ENCODE data around the gene SREBF1.
"Not testable (repeated sequence)": the region's sequence is repeated elsewhere in the genome, so short reads cannot be mapped to it uniquely, and the experiment has no call there.

Gene SREBF1

DNA sequence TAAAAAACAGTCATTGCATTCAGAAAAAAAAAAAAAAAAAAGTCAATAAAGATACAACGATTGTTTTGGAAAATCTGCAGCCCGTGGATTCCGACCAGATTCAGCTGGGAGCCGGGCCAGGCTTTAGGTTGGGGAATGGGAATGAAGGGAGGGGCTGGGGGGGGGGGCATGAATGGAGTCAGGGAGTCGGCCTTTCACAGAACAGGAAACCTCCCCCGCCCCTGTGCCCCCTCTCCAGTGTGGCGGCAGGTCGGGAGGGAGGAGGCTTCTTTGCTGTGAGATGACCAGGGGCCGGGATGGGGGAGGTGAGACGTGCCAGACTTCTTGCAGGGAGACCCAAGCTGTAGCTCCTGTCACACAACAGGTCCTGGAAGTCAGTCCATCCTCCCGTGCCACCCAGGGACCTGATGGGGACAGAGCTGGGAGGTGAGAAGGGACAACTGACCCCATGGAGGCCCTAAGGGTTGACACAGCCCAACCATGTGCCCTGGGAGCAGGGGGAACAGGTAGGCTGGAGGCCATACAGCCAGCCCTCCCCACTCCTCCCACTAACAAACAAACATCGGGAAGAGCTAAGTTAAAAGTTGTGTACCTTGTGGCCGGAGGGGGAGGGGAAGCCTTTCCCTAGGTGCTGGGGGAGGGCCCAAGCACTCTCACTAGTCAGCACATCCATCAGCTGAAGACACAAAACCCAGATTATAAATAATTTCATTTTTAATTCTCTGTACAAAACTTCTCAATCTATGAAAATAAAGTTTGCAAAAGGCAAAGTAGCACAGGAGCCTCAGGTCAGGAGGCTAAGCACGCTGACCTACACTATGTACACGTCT, 25.2 kb downstream of the SREBF1 start:
- no peak overlapping the region for H3K4me3 Mint-ChIP-seq
- H3K9me3 Mint-ChIP-seq: no peaks in the 10 kb centered on the region
- H3K4me1 Mint-ChIP-seq: peaks cover 23% of the 10 kb centered on the region
- CTCF ChIA-PET: interaction anchor here (0.6 to 5.9 kb wide), 17 partner anchors 8 to 226 kb away, joined by 3 to 95 read pairs (median 4); no protein-coding TSS in a partner anchor
- H3K36me3 Mint-ChIP-seq: peaks cover 33% of the 10 kb centered on the region
- no peaks in the 10 kb centered on the region for H3K27me3 Mint-ChIP-seq
- DNase-seq: no peak
- H3K27ac Mint-ChIP-seq: no peak overlapping the region

DNA sequence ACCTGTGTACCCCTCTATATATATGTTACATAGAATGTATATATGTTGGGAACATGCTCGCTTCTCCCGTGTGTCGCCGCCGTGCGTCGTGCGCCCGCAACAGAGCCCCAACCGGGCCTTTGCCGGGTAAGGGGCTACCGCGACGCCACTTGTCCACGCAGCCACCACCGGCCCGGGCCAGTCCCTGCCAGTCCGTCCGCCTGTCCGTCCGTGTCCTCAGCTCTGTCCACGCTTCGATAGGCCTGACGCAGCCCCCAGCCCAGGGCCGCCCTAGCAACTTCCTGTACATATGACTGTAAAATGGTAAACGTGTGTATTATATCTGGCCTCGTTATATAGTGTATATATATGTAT, 25.9 kb downstream of the SREBF1 start:
- Mint-ChIP-seq H3K27me3 (no peaks in the 10 kb centered on the region), H3K4me3 (no peak overlapping the region), H3K36me3 (peaks cover 32% of the 10 kb centered on the region), H3K4me1 (peaks cover 22% of the 10 kb centered on the region), H3K9me3 (no peaks in the 10 kb centered on the region), H3K27ac (no peak overlapping the region)
- DNase-seq: no peak
- CTCF ChIA-PET: interaction anchor here (0.6 to 5.9 kb wide), 6 partner anchors 9 to 108 kb away, joined by 3 to 95 read pairs (median 6); no protein-coding TSS in a partner anchor

DNA sequence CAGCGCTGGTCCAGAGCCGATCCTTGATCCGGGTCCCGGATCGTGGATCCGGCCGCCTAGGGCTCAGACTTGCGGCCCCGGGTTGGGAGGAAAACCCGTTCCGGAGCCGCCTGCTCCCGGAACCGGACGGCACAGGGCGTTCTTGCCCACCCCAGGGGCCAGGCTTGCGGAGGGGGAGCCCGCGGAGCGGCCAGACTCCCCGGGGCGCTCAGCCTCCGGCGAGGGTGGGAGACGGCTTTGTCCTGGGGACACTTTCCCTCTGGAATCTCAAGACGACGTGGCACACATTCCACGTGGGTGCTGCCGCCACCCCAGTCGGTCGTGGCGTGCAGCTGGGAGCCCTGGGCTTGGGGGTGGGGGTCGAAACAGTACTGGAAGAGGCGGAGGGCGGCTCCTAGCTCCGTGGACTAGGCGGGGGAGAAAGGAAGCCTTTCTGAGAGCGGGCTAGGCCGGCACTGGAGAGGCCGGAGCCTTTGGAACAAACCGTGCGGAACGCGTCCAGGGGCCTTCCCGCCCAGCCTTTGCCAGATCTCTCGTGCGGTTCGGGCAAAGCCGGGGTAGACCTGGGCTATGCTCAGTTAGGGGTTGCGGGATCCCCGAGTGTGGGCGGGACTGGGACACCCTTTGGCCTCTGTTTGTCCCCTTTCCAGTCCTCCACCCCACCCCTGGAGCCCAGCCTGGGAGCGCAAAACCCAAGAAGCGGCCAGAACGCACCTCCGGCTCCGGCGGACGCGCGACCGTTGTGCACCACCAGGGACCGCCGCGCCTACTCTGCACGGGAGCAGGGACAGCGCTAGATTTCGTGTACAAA, 26.5 kb downstream of the SREBF1 start:
- H3K27ac Mint-ChIP-seq: peak overlapping the region; percentile 28

DNA sequence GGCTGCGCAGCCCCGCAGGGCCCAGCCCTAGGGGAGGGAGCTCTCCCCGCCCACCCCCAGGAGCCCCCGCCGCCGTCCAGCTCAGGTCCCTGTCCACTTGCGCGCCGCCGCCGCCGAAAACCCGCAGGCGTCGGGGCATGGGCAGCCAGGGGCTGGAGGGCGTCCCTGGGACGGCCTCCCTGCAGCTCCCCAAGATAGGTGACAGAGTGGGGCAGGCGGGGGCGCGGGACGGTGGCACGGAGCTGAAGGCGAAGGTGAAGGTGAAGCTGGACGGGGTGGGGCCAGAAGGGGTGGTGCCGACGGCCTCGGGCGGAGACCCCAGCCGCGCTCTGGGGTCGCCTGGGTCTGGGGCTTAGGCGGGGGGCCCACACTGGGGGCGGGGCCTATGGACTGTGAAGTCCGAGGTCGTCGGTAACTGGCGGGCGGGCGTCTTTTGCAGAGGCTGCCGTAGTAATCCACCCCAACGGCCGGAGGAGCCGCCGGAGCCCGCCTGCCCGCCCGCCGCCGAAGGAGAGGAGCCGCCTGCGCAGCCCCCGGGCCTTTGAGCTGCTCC, 27.2 kb downstream of the SREBF1 start:
- Mint-ChIP-seq H3K27ac (no peak overlapping the region), H3K27me3 (no peaks in the 10 kb centered on the region), H3K4me3 (no peak overlapping the region), H3K9me3 (no peaks in the 10 kb centered on the region), H3K4me1 (peaks cover 22% of the 10 kb centered on the region), H3K36me3 (peaks cover 24% of the 10 kb centered on the region)
- no peak for DNase-seq
- CTCF ChIA-PET: interaction anchor here (1.0 to 1.7 kb wide), 2 partner anchors 51 to 109 kb away, joined by 3 to 6 read pairs; no protein-coding TSS in a partner anchor

More for the DNA sequence above, 26.5 kb downstream of the SREBF1 start:
- Mint-ChIP-seq H3K36me3 (peaks cover 30% of the 10 kb centered on the region), H3K4me3 (no peak overlapping the region), H3K27me3 (no peaks in the 10 kb centered on the region), H3K4me1 (peaks cover 22% of the 10 kb centered on the region), H3K9me3 (no peaks in the 10 kb centered on the region)
- DNase-seq: no peak
- CTCF ChIA-PET: interaction anchor here (0.6 to 1.7 kb wide), 2 partner anchors 54 to 109 kb away, joined by 3 read pairs; no protein-coding TSS in a partner anchor

DNA sequence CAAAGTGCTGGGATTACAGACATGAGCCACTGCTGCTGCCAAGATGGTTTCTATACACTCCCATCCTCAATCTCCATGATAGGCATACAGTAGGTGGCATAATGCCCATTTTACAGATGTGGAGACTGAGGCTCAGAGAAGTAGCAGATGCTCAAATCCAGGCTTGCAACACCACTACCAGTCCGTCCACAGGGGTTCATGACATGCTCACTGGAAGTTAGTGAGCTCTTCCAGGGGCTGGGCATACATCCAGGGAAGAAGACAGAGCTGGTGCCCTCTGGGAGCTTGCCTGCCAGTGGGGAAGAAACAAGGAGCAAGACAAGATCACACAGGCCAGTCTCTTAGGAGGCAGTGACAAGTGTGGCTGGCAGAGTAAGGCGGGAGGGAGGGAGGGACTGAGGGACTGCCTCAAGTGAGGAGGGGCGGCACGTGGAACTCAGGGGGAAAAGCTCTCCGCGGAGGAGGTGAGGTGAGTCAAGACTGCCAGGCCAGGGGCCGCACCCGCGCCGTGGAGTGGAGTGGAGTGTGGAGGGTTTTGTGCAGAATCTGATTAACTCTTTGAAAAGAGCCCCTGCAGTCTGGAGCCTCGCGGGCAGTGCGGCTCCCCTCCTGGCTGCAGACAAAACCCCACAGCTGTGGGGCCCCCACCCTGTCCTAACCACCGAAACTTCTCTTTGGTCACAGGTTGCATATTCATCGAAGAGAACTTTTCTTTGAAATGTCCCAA, 27.9 kb downstream of the SREBF1 start:
- peak overlapping the region; percentile 71 for H3K27ac Mint-ChIP-seq
- peaks cover 22% of the 10 kb centered on the region for H3K4me1 Mint-ChIP-seq
- H3K36me3 Mint-ChIP-seq: peaks cover 25% of the 10 kb centered on the region
- no peaks in the 10 kb centered on the region for H3K27me3 Mint-ChIP-seq
- no peak overlapping the region for H3K4me3 Mint-ChIP-seq
- H3K9me3 Mint-ChIP-seq: no peaks in the 10 kb centered on the region
- DNase-seq: no peak
- CTCF ChIA-PET: interaction anchor here (1.0 to 1.7 kb wide), 3 partner anchors 12 to 110 kb away, joined by 3 to 6 read pairs (median 5); no protein-coding TSS in a partner anchor

DNA sequence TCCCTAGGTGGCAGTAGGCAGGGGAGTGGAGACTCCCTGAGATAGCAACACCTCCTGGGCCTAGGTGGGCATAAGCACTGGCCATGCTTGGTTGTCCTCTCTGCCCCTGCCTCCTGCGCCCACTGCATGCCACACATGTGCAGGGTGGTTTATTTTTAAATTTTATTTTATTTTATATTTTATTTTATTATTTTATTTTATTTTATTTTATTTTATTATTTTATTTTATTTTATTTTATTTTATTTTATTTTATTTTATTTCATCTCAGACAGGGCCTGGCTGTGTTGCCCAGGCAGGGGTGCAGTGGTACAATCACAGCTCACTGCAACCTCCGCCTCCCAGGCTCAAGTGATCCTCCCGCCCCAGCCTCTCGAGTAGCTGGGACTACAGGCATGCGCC, 28.6 kb downstream of the SREBF1 start:
- H3K27ac Mint-ChIP-seq, H3K4me3 Mint-ChIP-seq, H3K9me3 Mint-ChIP-seq, DNase-seq, H3K27me3 Mint-ChIP-seq: not testable (repeated sequence)
- CTCF ChIA-PET: interaction anchor here (0.7 to 1.3 kb wide), 2 partner anchors 13 to 221 kb away, joined by 4 to 5 read pairs; no protein-coding TSS in a partner anchor
- H3K36me3 Mint-ChIP-seq: peaks cover 26% of the 10 kb centered on the region
- peaks cover 21% of the 10 kb centered on the region for H3K4me1 Mint-ChIP-seq

DNA sequence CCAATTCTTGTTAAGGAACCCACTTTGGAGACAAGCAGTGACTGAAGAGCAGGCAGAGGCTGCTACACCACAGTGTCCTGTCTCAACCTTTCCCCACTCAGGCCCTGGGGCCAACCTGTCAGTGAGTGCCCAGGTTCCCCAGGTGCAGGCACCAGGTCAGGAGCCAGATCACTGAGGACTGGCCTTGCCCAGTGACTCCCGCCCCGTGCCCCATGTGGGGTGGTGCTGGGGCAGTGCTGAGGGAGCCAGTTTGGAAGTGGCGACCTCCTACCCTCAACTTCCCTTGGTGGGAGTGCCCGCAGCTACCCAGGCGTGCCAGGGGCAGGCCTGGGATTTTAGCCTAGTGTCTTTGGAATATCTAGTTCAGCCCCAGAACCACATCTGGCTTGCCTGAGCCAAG, 29.3 kb downstream of the SREBF1 start:
- H3K27me3 Mint-ChIP-seq: no peaks in the 10 kb centered on the region
- no peaks in the 10 kb centered on the region for H3K9me3 Mint-ChIP-seq
- H3K36me3 Mint-ChIP-seq: peaks cover 21% of the 10 kb centered on the region
- H3K27ac Mint-ChIP-seq: no peak overlapping the region
- CTCF ChIA-PET: interaction anchor here (0.7 kb wide), 1 partner anchor 222 kb away, joined by 4 read pairs; no protein-coding TSS in a partner anchor
- DNase-seq: no peak
- H3K4me3 Mint-ChIP-seq: no peak overlapping the region
- peaks cover 17% of the 10 kb centered on the region for H3K4me1 Mint-ChIP-seq

DNA sequence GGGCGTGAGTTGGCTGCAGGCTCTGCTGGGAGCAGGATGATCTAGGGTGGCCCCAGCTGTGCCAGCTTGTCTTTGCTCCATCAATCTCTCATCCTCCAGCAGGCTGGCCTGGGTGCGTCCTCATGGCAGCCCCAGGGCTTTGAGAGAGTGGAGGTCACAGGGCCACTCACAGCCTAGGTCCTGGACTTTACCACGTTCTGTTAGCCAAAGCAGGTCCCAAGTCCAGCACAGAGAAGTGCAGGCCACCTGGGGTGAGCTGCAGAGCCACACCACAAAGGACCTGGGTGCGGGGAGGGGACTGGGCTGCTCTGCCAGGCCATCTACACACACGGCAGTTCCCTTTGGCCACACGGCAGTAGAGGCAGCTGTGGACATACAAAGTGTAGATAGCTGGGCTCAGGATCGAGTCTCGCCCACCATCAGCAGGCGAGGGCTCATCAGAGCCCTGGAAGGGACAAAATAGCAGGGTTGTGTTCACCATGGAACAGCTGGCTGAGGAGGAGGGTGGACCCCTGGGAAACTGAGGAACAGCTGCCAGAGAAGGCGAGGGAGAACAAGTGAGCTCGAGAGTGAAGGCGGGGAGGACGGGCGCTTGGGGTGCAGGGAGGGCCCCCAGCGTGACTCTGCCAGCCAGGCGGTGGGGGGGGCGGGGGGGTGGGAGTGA, 30.0 kb downstream of the SREBF1 start:
- H3K4me1 Mint-ChIP-seq: peaks cover 12% of the 10 kb centered on the region
- H3K9me3 Mint-ChIP-seq: no peaks in the 10 kb centered on the region
- no peak overlapping the region for H3K4me3 Mint-ChIP-seq
- peaks cover 20% of the 10 kb centered on the region for H3K36me3 Mint-ChIP-seq
- H3K27ac Mint-ChIP-seq: peak overlapping the region; percentile 37
- CTCF ChIA-PET: interaction anchor here (0.7 to 1.0 kb wide), 2 partner anchors 14 to 70 kb away, joined by 3 read pairs; no protein-coding TSS in a partner anchor
- H3K27me3 Mint-ChIP-seq: no peaks in the 10 kb centered on the region
- no peak for DNase-seq

DNA sequence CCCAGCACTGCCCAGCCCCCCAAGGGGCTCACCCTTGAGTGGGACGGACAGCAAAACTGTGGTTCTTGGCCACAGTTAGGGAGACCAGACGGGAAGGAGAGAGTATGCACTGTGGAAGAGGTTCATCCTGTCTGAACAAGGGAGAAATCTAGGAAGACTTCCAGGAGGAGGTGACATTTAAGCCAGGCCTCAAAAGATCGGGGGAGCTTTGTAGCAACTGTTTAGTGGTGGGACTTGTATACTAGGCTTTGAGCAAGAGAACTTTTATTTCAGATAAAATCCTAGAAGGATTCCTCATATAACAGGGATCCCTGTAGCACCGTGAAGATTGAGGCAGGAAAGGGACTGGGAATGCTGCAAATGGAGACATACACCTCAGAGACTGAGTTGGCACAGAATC, 30.8 kb downstream of the SREBF1 start:
- DNase-seq: no peak
- Mint-ChIP-seq H3K27me3 (no peaks in the 10 kb centered on the region), H3K4me1 (peaks cover 10% of the 10 kb centered on the region), H3K9me3 (no peaks in the 10 kb centered on the region), H3K27ac (peak overlapping the region; percentile 26), H3K4me3 (no peak overlapping the region), H3K36me3 (peaks cover 13% of the 10 kb centered on the region)
- CTCF ChIA-PET: interaction anchor here (0.7 to 1.0 kb wide), 2 partner anchors 14 to 71 kb away, joined by 3 read pairs; no protein-coding TSS in a partner anchor

DNA sequence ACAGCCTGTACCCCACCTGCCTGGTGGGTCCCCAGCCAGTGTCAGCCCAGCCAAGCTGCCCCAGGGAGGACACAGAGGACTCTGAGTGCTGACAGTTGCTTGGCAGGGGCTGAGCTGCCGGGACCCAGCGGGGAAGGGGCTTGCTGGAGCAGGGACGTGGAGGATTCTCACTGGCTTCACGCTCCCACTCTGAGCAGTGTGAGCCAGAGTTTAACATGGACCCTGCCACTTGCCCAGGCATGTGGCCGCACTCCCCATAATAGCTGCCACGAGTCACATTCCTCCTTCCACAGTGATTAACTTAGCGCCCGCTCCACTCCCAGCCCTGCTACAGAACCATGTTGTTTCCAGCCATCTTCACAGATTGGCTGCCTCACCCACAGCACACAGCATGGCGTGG, 31.2 kb downstream of the SREBF1 start:
- CTCF ChIA-PET: interaction anchor here (0.9 to 1.0 kb wide), 2 partner anchors 15 to 126 kb away, joined by 3 read pairs; no protein-coding TSS in a partner anchor
- Mint-ChIP-seq H3K27me3 (no peaks in the 10 kb centered on the region), H3K36me3 (peaks cover 13% of the 10 kb centered on the region), H3K27ac (peak overlapping the region; percentile 26), H3K9me3 (no peaks in the 10 kb centered on the region), H3K4me3 (no peak overlapping the region), H3K4me1 (peaks cover 10% of the 10 kb centered on the region)
- DNase-seq: no peak

DNA sequence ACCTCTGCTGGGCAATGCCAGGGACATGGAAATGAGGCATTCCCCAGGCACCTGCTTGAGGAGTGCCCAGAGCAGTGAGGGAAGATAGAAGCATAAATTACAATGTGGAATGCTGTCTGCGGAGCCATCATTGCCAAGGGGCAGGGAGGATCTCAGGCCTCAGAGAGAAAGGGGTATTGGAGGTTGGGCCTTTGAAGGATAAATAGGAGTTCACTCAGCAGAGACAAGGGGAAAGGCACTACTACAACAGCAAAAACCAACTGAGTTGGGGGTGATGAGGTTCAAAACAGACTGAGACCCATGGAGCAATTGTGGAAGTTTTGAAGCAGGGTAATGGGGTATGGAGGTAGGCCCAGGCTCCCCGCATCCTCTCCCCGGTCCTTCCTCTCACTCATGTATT, 32.8 kb downstream of the SREBF1 start:
- H3K27me3 Mint-ChIP-seq: no peaks in the 10 kb centered on the region
- H3K4me1 Mint-ChIP-seq: peaks cover 7% of the 10 kb centered on the region
- CTCF ChIA-PET: interaction anchor here (1.2 kb wide), 1 partner anchor 9 kb away, joined by 3 read pairs; no protein-coding TSS in a partner anchor
- H3K9me3 Mint-ChIP-seq: no peaks in the 10 kb centered on the region
- H3K4me3 Mint-ChIP-seq: no peak overlapping the region
- H3K27ac Mint-ChIP-seq: no peak overlapping the region
- peaks cover 13% of the 10 kb centered on the region for H3K36me3 Mint-ChIP-seq
- DNase-seq: no peak

DNA sequence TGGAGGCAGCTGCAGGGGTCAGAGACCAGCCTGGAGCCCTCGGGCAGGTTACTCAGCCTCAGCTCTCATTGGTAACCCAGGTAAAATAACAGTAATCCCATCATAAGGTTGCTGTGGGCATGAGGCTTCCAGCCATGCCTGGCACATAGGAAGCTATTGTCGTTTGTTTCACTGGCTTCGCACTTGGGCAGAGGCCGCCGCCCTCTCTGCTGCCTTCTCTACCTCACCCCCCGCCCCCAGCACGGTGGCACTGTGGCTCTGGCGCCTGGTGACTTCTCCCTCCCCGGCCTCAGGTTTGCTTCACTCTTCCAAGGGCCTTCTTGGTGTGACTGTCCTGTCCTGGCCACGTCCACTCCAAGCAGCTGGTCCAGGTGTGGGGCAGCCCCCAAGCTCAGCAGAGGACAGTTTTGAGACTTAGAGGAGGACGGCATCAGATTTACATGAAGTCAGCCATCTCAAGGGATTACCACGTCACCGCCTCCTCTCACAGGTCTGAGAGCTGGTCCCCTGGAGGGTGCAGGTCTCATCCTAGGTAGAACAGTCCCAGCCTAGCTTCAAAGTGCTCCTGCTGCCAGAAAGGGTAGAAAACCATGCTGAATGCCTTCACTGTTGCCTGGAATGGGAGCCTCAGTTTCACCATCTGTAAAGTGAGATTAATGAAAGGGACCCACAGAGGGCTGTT, 34.8 kb downstream of the SREBF1 start:
- Mint-ChIP-seq H3K4me3 (no peak overlapping the region), H3K4me1 (no peaks in the 10 kb centered on the region), H3K27me3 (no peaks in the 10 kb centered on the region), H3K9me3 (no peaks in the 10 kb centered on the region), H3K27ac (peak overlapping the region; percentile 55), H3K36me3 (peaks cover 12% of the 10 kb centered on the region)
- CTCF ChIA-PET: interaction anchor here (1.0 to 1.9 kb wide), 3 partner anchors 10 to 19 kb away, joined by 3 to 8 read pairs (median 5); no protein-coding TSS in a partner anchor
- DNase-seq: no peak

All from activated naive CD4-positive, alpha-beta T cell treated with anti-CD3 and anti-CD28 coated beads, Interleukin-2, amount 10 ng/mL, durations not matched to agents 7 days and 5 days (primary cell).